HUDEP-2 (cell line): ENCODE results near the gene KRTAP10-9.
"Not testable (repeated sequence)": the region's sequence is repeated elsewhere in the genome, so short reads cannot be mapped to it uniquely, and the experiment has no call there.

Experiments used
- DNase-seq, 76 experiments: peaks; one replicate each; lab custom pipeline; 2025; ENCODE audit not compliant: unreplicated experiment in 76 of 76; lab: John Stamatoyannopoulos, UW

Gene KRTAP10-9

GRCh38 chr21:44637851-44638348, 11.0 kb downstream of the KRTAP10-9 start:
- DNase-seq, result not testable (repeated sequence)

GRCh38 chr21:44638506-44639330, 11.8 kb downstream of the KRTAP10-9 start:
- DNase-seq, result not testable (repeated sequence)

- no peak for DNase-seq
Observed at GRCh38 chr21:44639331-44639655, 12.4 kb downstream of the KRTAP10-9 start.

GRCh38 chr21:44640761-44641160, 13.9 kb downstream of the KRTAP10-9 start:
- no peak for DNase-seq

GRCh38 chr21:44643741-44644310, 16.9 kb downstream of the KRTAP10-9 start:
- DNase-seq, result no peak

GRCh38 chr21:44644878-44645277, 18.0 kb downstream of the KRTAP10-9 start:
- no peak for DNase-seq

GRCh38 chr21:44646366-44647221, 19.7 kb downstream of the KRTAP10-9 start, which contains the start of gene KRTAP10-11:
Gene KRTAP10-11, plus strand, starts transcription at chr21:44646414. Its CDS starts 45 bp downstream, at chr21:44646459.
- DNase-seq, result not testable (repeated sequence)

GRCh38 chr21:44647222-44647552, 20.3 kb downstream of the KRTAP10-9 start:
- DNase-seq, result no peak

GRCh38 chr21:44648557-44649311, 21.8 kb downstream of the KRTAP10-9 start:
- DNase-seq, result no peak

GRCh38 chr21:44649521-44650100, 22.7 kb downstream of the KRTAP10-9 start:
- DNase-seq, result no peak

- DNase-seq, result no peak
Observed at GRCh38 chr21:44650265-44650972, 23.5 kb downstream of the KRTAP10-9 start.

- DNase-seq, result no peak
Observed at GRCh38 chr21:44650973-44651675, 24.2 kb downstream of the KRTAP10-9 start.

- no peak for DNase-seq
Observed at GRCh38 chr21:44653123-44653522, 26.2 kb downstream of the KRTAP10-9 start.

GRCh38 chr21:44653656-44654575, 27.0 kb downstream of the KRTAP10-9 start:
- no peak for DNase-seq

GRCh38 chr21:44654576-44655175, 27.8 kb downstream of the KRTAP10-9 start, which contains the start of gene KRTAP12-4:
Gene KRTAP12-4, minus strand, starts transcription at chr21:44654659. Its CDS starts 45 bp downstream, at chr21:44654614.
- DNase-seq, result no peak

- no peak for DNase-seq
Observed at GRCh38 chr21:44656868-44657267, 30.0 kb downstream of the KRTAP10-9 start.
